H9 (cell line): ENCODE data around the gene SFXN5. TPM values are rescaled to one million over a fixed set of nuclear protein-coding genes. Genes with fewer than 3 reads are reported as not detected.
A peak's percentile ranks its signal among the peaks of the same experiment; 100 is the strongest.

Source experiments
- DNase-seq: peaks from one replicate; pipeline ENCODE4 v3.0.0-alpha.2; 2017
- H2AFZ ChIP-seq: one replicate; pipeline ENCODE4 v1.6.1; 2013; ENCODE audit warnings: mild to moderate bottlenecking, low read length, control low read depth, moderate library complexity
- H2AK5ac ChIP-seq: 2 replicates; pipeline ENCODE4 v1.6.1; 2013; ENCODE audit warnings: low read length, control low read depth, mixed read lengths; ENCODE audit not compliant: insufficient read length
- H2BK120ac ChIP-seq: one replicate; pipeline ENCODE4 v1.6.1; 2013; ENCODE audit warnings: low read depth, mild to moderate bottlenecking, low read length, control low read depth, inconsistent platforms; ENCODE audit not compliant: poor library complexity, severe bottlenecking
- H2BK12ac ChIP-seq: 2 replicates; pipeline ENCODE4 v1.6.1; 2013; ENCODE audit warnings: low read length, control low read depth, mixed read lengths, low read depth; ENCODE audit not compliant: insufficient read length
- H2BK15ac ChIP-seq: 2 replicates; pipeline ENCODE4 v1.6.1; 2013; ENCODE audit warnings: low read depth, low read length, control low read depth
- H2BK20ac ChIP-seq: one replicate; pipeline ENCODE4 v1.6.1; 2013; ENCODE audit warnings: low read depth, mild to moderate bottlenecking, low read length, control low read depth, inconsistent platforms; ENCODE audit not compliant: poor library complexity, severe bottlenecking
- H2BK5ac ChIP-seq: 2 replicates; pipeline ENCODE4 v1.6.1; 2013; ENCODE audit warnings: low read length, control low read depth, mixed read lengths; ENCODE audit not compliant: insufficient read length
- H3K14ac ChIP-seq: 2 replicates; pipeline ENCODE4 v1.6.1; 2013; ENCODE audit warnings: low read length, control low read depth; ENCODE audit not compliant: insufficient read depth
- H3K18ac ChIP-seq: 2 replicates; pipeline ENCODE4 v1.6.1; 2013; ENCODE audit warnings: low read depth, mild to moderate bottlenecking, mixed read lengths, low read length, control low read depth; ENCODE audit not compliant: insufficient read length
- H3K23ac ChIP-seq: 2 replicates; pipeline ENCODE4 v1.6.1; 2013; ENCODE audit warnings: low read length, control low read depth, mixed read lengths, low read depth; ENCODE audit not compliant: insufficient read length
- H3K23me2 ChIP-seq: 2 replicates; pipeline ENCODE4 v1.6.1; 2013; ENCODE audit warnings: low read depth, mild to moderate bottlenecking, mixed read lengths, low read length, control low read depth; ENCODE audit not compliant: insufficient read length, poor library complexity, severe bottlenecking
- H3K27ac ChIP-seq: 2 replicates; pipeline ENCODE4 v1.5.1; 2013; ENCODE audit warnings: low read length, control low read depth, mixed read lengths, low read depth; ENCODE audit not compliant: insufficient read length
- H3K27me3 ChIP-seq: 2 replicates; pipeline ENCODE4 v1.6.1; 2013; ENCODE audit warnings: low read length, control low read depth, inconsistent platforms; ENCODE audit not compliant: insufficient read depth
- H3K4ac ChIP-seq: 2 replicates; pipeline ENCODE4 v1.6.1; 2013; ENCODE audit warnings: low read depth, mild to moderate bottlenecking, control low read depth, inconsistent platforms, low read length, moderate library complexity
- H3K4me1 ChIP-seq: 2 replicates; pipeline ENCODE4 v1.6.1; 2013; ENCODE audit warnings: low read length, control low read depth, inconsistent platforms; ENCODE audit not compliant: insufficient read depth
- H3K4me2 ChIP-seq: 2 replicates; pipeline ENCODE4 v1.6.1; 2013; ENCODE audit warnings: low read length, control low read depth, mixed read lengths; ENCODE audit not compliant: insufficient read length, insufficient read depth
- H3K56ac ChIP-seq: 2 replicates; pipeline ENCODE4 v1.6.1; 2013; ENCODE audit warnings: low read depth, mild to moderate bottlenecking, mixed read lengths, low read length, control low read depth; ENCODE audit not compliant: insufficient read length
- H3K79me1 ChIP-seq: 2 replicates; pipeline ENCODE4 v1.6.1; 2013; ENCODE audit warnings: low read depth, mild to moderate bottlenecking, moderate library complexity, low read length, control low read depth, inconsistent platforms; ENCODE audit not compliant: insufficient read depth, poor library complexity, severe bottlenecking
- H3K79me2 ChIP-seq: 2 replicates; pipeline ENCODE4 v1.6.1; 2013; ENCODE audit warnings: low read length, control low read depth, inconsistent platforms; ENCODE audit not compliant: insufficient read depth
- H3K9ac ChIP-seq: 2 replicates; pipeline ENCODE4 v1.6.1; 2013; ENCODE audit warnings: low read length, control low read depth, mixed read lengths; ENCODE audit not compliant: insufficient read length; ENCODE audit errors: extremely low read depth
- H3K9me3 ChIP-seq: one replicate; pipeline ENCODE4 v1.6.1; 2013; ENCODE audit warnings: low read depth, low read length, inconsistent platforms; ENCODE audit not compliant: control insufficient read depth
- H3T11ph ChIP-seq: one replicate; pipeline ENCODE4 v1.6.1; 2013; ENCODE audit warnings: mild to moderate bottlenecking, low read length, control low read depth, inconsistent platforms
- H4K20me1 ChIP-seq: one replicate; pipeline ENCODE4 v1.6.1; 2013; ENCODE audit not compliant: control insufficient read depth, insufficient read length, insufficient read depth
- H4K5ac ChIP-seq: 2 replicates; pipeline ENCODE4 v1.6.1; 2013; ENCODE audit warnings: low read depth, mild to moderate bottlenecking, mixed read lengths, low read length, control low read depth; ENCODE audit not compliant: insufficient read length
- H4K8ac ChIP-seq: replicated peaks from 2 replicates; pipeline ENCODE4 v1.6.1; 2013; ENCODE audit warnings: low read length, control low read depth, mixed read lengths, low read depth; ENCODE audit not compliant: insufficient read length
- H4K91ac ChIP-seq: 2 replicates; pipeline ENCODE4 v1.6.1; 2013; ENCODE audit warnings: low read depth, mild to moderate bottlenecking, moderate library complexity, mixed read lengths, low read length, control low read depth; ENCODE audit not compliant: insufficient read length
- H3K27ac Mint-ChIP-seq, 3 experiments: 2 replicates in 2 of 3; 3 replicates in 1 of 3; pipeline ENCODE4 v1.8.0; 2020 to 2021; ENCODE audit warnings: mixed read lengths in 3 of 3, mild to moderate bottlenecking in 1 of 3, moderate library complexity in 1 of 3
- H3K27me3 Mint-ChIP-seq: 2 replicates; pipeline ENCODE4 v1.8.0; 2021; ENCODE audit warnings: low read depth, mild to moderate bottlenecking, moderate library complexity, mixed read lengths
- H3K36me3 Mint-ChIP-seq, 3 experiments: 2 replicates in 2 of 3; 3 replicates in 1 of 3; pipeline ENCODE4 v1.8.0; 2020 to 2021; ENCODE audit warnings: low read depth in 3 of 3, mixed read lengths in 3 of 3; ENCODE audit not compliant: insufficient read depth in 1 of 3
- H3K4me1 Mint-ChIP-seq, 2 experiments: 2 replicates each; pipeline ENCODE4 v1.8.0; 2020; ENCODE audit warnings: mixed read lengths in 2 of 2
- H3K4me3 Mint-ChIP-seq, 2 experiments: 2 replicates in 1 of 2; 3 replicates in 1 of 2; pipeline ENCODE4 v1.8.0; 2020 to 2021; ENCODE audit warnings: mild to moderate bottlenecking in 2 of 2, mixed read lengths in 2 of 2, moderate library complexity in 1 of 2
- H3K9me3 Mint-ChIP-seq, 2 experiments: 2 replicates in 1 of 2; 3 replicates in 1 of 2; pipeline ENCODE4 v1.8.0; 2020; ENCODE audit warnings: mild to moderate bottlenecking in 2 of 2, mixed read lengths in 2 of 2, moderate library complexity in 1 of 2
- CTCF ChIP-seq: fragments of 200-600 bp; sonication (generic); conservative IDR thresholded peaks from 3 replicates; pipeline ENCODE4 v1.8.0; 2021; ENCODE audit warnings: antibody characterized with exemption, mild to moderate bottlenecking
- WGBS: extraction: QIAGEN DNeasy Blood & Tissue Kit; methylation state at CpG from one replicate; pipeline ENCODE4 v1.1.7; 2013; ENCODE audit warnings: missing lambda C conversion rate, low lambda C conversion rate, mixed read lengths; ENCODE audit not compliant: insufficient read length; ENCODE audit errors: extremely low coverage; 5-methylcytosine and 5-hydroxymethylcytosine counted together
- total RNA-seq: library from RNA; stranded (reverse); gene quantifications from 2 replicates; pipeline ENCODE4 v1.2.1, GENCODE V29; 2021

SFXN5 gene
- total RNA-seq, 1 experiment from 2014 or later: 30.9 TPM

- Histone ChIP-seq H2AFZ (no peak overlapping the region), H4K20me1 (no peaks in the 10 kb centered on the region), H2BK5ac (no peak overlapping the region), H3K14ac (no peak overlapping the region), H2AK5ac (no peak overlapping the region), H2BK20ac (no peak overlapping the region), H3T11ph (no peak overlapping the region), H3K9ac (no peak overlapping the region), H3K27me3 (no peaks in the 10 kb centered on the region), H3K4me2 (no peak overlapping the region), H3K9me3 (no peaks in the 10 kb centered on the region), H2BK15ac (no peak overlapping the region), H3K23me2 (no peaks in the 10 kb centered on the region), H3K18ac (no peak overlapping the region), H2BK120ac (no peak overlapping the region), H3K56ac (no peak overlapping the region), H4K5ac (no peak overlapping the region), H4K91ac (no peak overlapping the region), H3K23ac (no peak overlapping the region), H3K4ac (no peak overlapping the region), H3K4me1 (no peaks in the 10 kb centered on the region), H3K79me1 (no peaks in the 10 kb centered on the region), H4K8ac (no peak overlapping the region), H3K79me2 (no peaks in the 10 kb centered on the region), H2BK12ac (no peak overlapping the region), H3K27ac (no peak overlapping the region)
- WGBS: no CpG with 5 or more reads among the region's 8 CpGs
- no peaks in the 10 kb centered on the region for H3K27me3 Mint-ChIP-seq
- H3K4me1 Mint-ChIP-seq: peaks cover 5% of the 10 kb centered on the region in 2 experiments
- H3K9me3 Mint-ChIP-seq: no peaks in the 10 kb centered on the region
- no peak for DNase-seq
- no peak overlapping the region for H3K4me3 Mint-ChIP-seq
- peaks cover 1 to 12% (median 5%) of the 10 kb centered on the region in 3 experiments; a peak in 4 of 7 replicates for H3K36me3 Mint-ChIP-seq
- no peak for TF ChIP-seq CTCF
- H3K27ac Mint-ChIP-seq: peak overlapping the region in 1 of 3 experiments; percentile 77; a peak in 2 of 7 replicates
Measured at GRCh38 chr2:73021371-73022010, 50.0 kb downstream of the SFXN5 start.
